Myocyte (in vitro differentiated cells): ENCODE measurements around the gene SNX8. TPM values are rescaled to one million over a fixed set of nuclear protein-coding genes. Genes with fewer than 3 reads are reported as not detected.

Source experiments
- DNase-seq: peaks from one replicate; pipeline ENCODE4 v3.0.0-alpha.2; 2012; ENCODE audit warnings: low read depth
- microRNA-seq: library from miRNA; unstranded; fragments of <30 nt; microRNA quantifications from one replicate; pipeline ENCODE4, GENCODE V29; 2016
- total RNA-seq: library from RNA; depleted of rRNA; stranded (reverse); fragments of >200 nt; gene quantifications from 2 replicates; pipeline ENCODE4 v1.2.3, GENCODE V29; 2014

The SNX8 gene
- total RNA-seq, 1 donor from 2014 or later = 17.9 TPM

DNA sequence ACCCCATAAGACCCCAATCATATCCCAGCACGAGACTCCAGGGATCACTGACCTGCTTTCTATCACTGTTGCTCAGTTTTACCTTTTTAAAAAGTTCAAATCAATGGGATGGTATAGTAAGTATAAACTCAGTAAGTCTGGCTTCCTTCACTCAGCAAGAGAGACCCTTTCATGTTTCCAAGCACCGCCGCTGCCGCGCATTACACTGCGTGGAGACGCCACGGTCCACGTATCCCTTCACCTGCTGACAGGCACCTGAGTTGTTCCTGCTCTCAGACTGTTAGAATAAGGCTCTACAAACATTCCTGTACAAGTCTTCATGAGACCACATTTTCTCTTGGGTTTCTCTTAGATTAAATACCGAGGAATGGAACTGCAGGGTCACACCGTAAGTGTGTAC, 109.8 kb downstream of the SNX8 start:
- DNase-seq = no peak

DNA sequence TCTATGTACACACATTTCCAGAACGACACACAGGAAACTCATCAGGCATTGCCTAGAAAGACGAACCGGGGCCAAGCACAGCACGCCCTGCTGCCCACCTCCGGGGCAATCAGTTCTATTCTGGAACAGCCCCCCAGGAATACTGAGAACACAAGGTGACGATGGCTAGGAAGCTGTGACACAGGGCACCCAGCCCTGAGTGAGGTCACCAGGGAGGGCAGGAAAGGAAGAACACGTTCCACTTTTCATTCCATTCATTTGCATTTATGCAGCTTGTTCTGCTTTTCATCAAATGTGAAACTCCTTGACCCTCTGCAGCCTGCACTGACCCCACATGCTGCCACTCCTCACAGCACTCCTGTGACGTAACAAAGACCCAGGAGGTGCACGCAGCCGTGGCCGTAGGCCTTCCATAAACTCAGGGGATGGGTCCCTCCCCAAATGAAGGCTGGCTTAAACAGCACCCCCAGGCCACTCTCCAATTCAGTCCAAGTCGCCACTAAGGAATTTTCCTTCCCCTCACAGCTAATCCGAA, 110.4 kb downstream of the SNX8 start:
- DNase-seq = no peak

DNA sequence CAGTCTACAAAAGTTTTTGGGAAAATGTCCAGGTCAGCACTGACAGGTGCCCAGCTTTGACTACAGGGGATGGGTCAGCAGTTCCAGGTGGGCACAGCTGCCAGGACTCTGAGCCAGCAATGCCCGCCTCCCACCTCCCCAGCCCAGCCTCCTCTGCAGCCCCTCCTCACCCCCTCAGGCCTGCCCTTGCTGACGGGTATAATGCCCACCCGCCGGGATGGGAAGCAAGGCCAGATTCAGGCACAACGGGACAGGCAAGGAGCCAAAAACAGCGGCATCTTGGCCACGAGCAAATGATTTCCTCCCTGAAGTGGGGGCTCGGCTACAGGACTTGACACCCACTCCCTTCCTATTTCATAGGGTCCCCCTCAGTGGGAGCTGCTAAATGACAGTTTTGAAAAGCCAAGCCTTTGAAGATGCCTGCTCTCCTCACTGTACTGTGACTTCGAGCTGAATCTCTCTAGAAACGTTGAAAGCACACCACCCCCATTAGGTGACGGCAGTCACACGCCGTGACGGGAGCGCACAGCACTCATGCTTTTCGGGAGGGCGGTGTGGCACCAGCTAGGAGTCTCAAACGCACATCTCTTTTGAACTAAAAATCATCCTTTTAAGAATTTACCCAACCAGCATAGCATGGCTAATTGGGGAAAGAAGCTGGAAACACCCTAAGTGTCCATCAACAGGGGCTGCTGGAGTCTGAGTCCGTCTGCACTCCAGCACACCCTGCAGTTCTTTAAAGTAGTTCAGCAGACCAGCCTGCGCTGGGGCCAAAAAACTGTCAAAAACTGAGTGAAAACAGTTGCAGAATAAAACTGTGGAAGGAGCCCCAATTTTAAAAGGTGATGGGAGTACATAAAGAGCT, 111.1 kb downstream of the SNX8 start:
- DNase-seq = no peak

DNA sequence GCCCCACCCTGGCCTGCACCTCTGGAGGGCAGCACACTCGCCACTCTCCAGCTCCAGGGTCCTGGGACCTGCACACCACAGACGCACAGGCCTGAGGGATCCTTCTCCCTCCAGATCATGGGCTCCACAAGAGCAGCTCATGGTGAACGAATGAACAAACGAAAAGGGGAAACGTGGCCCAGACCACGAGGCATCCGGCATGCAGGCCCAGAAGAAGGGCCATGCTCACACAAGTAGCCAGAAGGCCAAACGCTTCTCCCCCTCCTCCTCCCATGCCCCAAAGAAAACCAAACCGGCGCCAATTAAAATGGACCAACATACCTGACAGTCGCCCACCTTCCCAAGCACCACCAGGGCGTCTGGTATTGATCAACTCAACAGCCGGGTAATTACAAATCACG, 111.9 kb downstream of the SNX8 start:
- no peak for DNase-seq

Small RNA genes within 50 kb of the gene (microRNA-seq; reads per million reads assigned to microRNA genes)
- not detected for gene MIR6836

Other genes with a start within 250 kb of the SNX8 start
- 40.9 and 41.3 TPM in 2 replicates for gene MAD1L1, start 81.5 kb downstream of the SNX8 start, total RNA-seq
- 21.1 and 26.1 TPM in 2 replicates for gene MRM2, start 72.2 kb downstream of the SNX8 start, total RNA-seq
- 25.6 and 29.9 TPM in 2 replicates for gene NUDT1, start 72.2 kb downstream of the SNX8 start, total RNA-seq
- gene EIF3B, start 40.4 kb upstream of the SNX8 start, total RNA-seq = 226 and 236 TPM in 2 replicates
- 6.8 and 8.6 TPM in 2 replicates for gene CHST12, start 89.2 kb upstream of the SNX8 start, total RNA-seq
- not detected in 2 replicates for gene GRIFIN, start 162.0 kb upstream of the SNX8 start, total RNA-seq
- 6.8 and 10.8 TPM in 2 replicates for gene LFNG, start 205.3 kb upstream of the SNX8 start, total RNA-seq
- 43.1 and 54.9 TPM in 2 replicates for gene BRAT1, start 241.1 kb upstream of the SNX8 start, total RNA-seq
- gene IQCE, start 244.5 kb upstream of the SNX8 start, total RNA-seq = 12.1 and 13.6 TPM in 2 replicates